ENCODE data around the gene PRR5L. TPM values are rescaled to one million over a fixed set of nuclear protein-coding genes. Genes with fewer than 3 reads are reported as not detected.

PRR5L gene
- total and polyA plus RNA-seq, 9 of the 15 experiments (the other 6 are each of a cell fraction or from before 2014, with no cell fraction given): 0.11 to 0.60 (median 0.36) TPM; not detected in 2

GRCh38 chr11:36317992-36318391 is 21.9 kb downstream of the PRR5L start:
- no peak overlapping the region for H3K27ac ChIP-seq (ENCODE audit: extremely low read depth, low read depth, low read length)
- H3K79me2 ChIP-seq (ENCODE audit: control insufficient read depth, insufficient read depth, low read length): no peaks in the 10 kb centered on the region
- peaks cover 13 to 20% of the 10 kb centered on the region in 2 experiments; a peak in 3 of 5 replicates for H3K27me3 ChIP-seq (ENCODE audit: control insufficient read depth in 2 of 2, insufficient read depth in 2 of 2, low read length in 2 of 2)
- ChIA-PET CTCF (ENCODE audit: low intra/inter-chr PET ratio) (no interaction called here), POLR2A (no interaction called here)
- intact Hi-C loops (cut with micrococcal nuclease): no loop called here
- ATAC-seq (no peak), DNase-seq (ENCODE audit: extremely low read depth in 1 of 4, low spot score in 3 of 4) (no peak), FAIRE-seq (no peak)
- H3K4me3 ChIP-seq: no peak overlapping the region
- no peak overlapping the region for H3K9ac ChIP-seq (ENCODE audit: insufficient read depth in 1 of 2, low read depth in 2 of 2, low read length in 2 of 2)
- no TSS peak for BruUV-seq (replicated peaks)
- in situ Hi-C loops (cut with MboI): no loop called here
- no peaks in the 10 kb centered on the region for H3K36me3 ChIP-seq (ENCODE audit: control insufficient read depth, insufficient read depth, low read length)
- no peaks in the 10 kb centered on the region for H3K9me3 ChIP-seq (replicated peaks; ENCODE audit: control insufficient read depth, insufficient read depth, low read depth, low read length)
- H2AFZ ChIP-seq (ENCODE audit: low read depth, low read length): no peak overlapping the region
- no peaks in the 10 kb centered on the region for H3K9me1 ChIP-seq (ENCODE audit: control insufficient read depth, insufficient read depth, low read length)
- H3K4me1 ChIP-seq (replicated peaks in 1 of 2; ENCODE audit: control insufficient read depth in 2 of 2, insufficient read depth in 2 of 2, low read length in 2 of 2): no peaks in the 10 kb centered on the region
- no peak overlapping the region for H3K4me2 ChIP-seq (ENCODE audit: insufficient read depth, low read length)
- no peaks in the 10 kb centered on the region for H4K20me1 ChIP-seq (replicated peaks; ENCODE audit: control insufficient read depth, insufficient read depth, low read length)
- TF ChIP-seq SMAD3 (CRISPR knock-in tag; conservative IDR thresholded peaks at IDR 0.05): no peak
- TF ChIP-seq ZNF639 (CRISPR knock-in tag; conservative IDR thresholded peaks at IDR 0.05 in 1 of 2, IDR thresholded peaks at IDR 0.05 in 1 of 2): no peak
- no peak for TF ChIP-seq SREBF2 (CRISPR knock-in tag; IDR thresholded peaks at IDR 0.05)
- no peak for TF ChIP-seq RBM14 (IDR thresholded peaks at IDR 0.05; ENCODE audit: borderline replicate concordance, insufficient read depth, low read depth, low read length)
- no peak for TF ChIP-seq TEAD4 (IDR thresholded peaks at IDR 0.05; ENCODE audit: low read length)
- TF ChIP-seq TEAD4 (CRISPR knock-in tag; IDR thresholded peaks at IDR 0.05; ENCODE audit: borderline replicate concordance): no peak
- 0% methylated on average over 2 of the region's 2 CpGs for WGBS (ENCODE audit: insufficient coverage, low coverage, missing lambda C conversion rate)

All from K562 (cell line).